Left lobe of liver (tissue), 2 donors: ENCODE measurements around the gene KCNAB2. TPM values are rescaled to one million over a fixed set of nuclear protein-coding genes. Genes with fewer than 3 reads are reported as not detected.

ENCODE experiments used
- ATAC-seq: fragments of 200-7000 bp; cut with Tn5 transposase; one replicate; pipeline ENCODE4 v1.9.1; 2020; ENCODE audit warnings: mild to moderate bottlenecking, moderate library complexity
- DNase-seq: peaks from one replicate; pipeline ENCODE4 v3.0.0-alpha.2; 2020; ENCODE audit warnings: low spot score
- total RNA-seq: library from RNA; stranded (reverse); gene quantifications from one replicate; pipeline ENCODE4 v1.2.1, GENCODE V29; 2021
- donor health status: DM: no; HTN: no; CAD: no; lungs with moderate emphysema.
- donor health status: DM: no; HTN: yes; CAD: no.

KCNAB2 gene
- total RNA-seq, 1 donor from 2014 or later: 6.9 TPM

DNA sequence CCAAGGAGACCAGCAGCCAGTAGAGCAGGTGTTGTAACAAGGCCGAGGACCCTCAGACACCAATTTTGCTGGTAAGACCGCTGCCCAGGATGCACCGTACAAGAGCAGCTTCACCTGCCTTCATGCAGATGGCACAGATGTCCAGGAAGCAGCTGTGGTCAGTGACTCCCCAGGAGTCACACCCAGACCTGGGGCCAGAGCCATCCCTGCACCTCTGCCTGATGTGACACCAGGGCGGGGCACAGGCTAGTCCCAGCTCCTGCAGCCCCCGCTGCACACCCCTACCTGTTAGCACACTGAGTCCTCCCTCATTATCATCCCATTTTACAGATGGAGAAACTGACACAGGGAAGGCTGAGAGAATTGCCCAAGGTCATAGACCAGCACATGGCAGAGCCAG is 16.3 kb upstream of the KCNAB2 start:
- no peak for ATAC-seq

DNA sequence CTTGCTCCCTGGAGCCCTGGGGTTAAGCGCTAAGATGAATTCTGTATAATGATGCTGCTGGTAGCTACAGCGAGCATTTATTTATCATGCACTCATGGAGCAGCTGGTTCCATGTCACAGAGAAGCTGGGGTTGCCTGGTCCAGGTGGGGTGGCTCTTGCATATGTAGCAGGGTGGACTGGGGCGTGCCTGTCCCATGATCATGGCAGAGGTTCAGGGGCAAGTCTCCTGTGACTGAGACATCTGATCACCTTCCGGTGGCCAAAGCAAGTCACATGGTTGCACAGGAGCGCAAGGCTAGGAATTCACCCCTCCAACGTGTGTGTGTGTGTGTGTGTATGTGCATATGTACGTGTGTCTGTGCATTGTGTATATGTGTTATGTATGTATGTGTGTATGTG is 15.6 kb upstream of the KCNAB2 start:
- ATAC-seq (no peak), DNase-seq (no peak)

More for the DNA sequence above, 16.3 kb upstream of the KCNAB2 start:
- DNase-seq: no peak

DNA sequence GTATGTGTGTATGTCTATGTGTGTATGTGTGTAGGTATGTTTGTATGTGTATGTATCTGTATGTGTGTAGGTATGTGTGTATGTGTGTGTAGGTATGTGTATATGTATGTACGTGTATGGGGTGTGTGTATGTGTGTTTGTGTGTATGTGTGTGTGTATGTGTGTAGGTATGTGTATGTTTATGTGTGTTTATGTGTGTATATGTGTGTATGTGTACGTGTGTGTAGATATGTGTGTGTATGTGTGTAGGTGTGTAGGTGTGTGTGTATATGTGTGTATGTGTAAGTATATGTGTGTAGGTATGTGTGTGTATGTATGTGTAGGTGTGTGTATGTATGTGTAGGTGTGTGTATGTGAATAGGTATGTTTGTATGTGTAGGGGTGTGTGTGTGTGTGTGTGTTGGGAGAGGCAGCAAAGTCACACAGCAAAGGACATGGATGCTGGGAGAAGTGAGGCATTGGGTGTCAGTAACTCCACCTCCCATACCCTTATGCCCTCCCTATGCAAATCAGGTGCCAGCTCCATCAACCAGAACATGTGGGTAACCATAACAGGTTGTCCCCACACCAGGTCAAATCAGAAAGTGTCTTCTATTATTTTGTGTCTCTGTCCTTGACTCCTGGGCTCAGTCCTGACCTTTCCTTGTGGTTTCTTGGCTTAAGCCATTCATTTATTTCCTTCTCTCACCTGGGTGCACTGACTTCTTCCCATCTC is 15.0 kb upstream of the KCNAB2 start:
- ATAC-seq: no peak
- DNase-seq: no peak

DNA sequence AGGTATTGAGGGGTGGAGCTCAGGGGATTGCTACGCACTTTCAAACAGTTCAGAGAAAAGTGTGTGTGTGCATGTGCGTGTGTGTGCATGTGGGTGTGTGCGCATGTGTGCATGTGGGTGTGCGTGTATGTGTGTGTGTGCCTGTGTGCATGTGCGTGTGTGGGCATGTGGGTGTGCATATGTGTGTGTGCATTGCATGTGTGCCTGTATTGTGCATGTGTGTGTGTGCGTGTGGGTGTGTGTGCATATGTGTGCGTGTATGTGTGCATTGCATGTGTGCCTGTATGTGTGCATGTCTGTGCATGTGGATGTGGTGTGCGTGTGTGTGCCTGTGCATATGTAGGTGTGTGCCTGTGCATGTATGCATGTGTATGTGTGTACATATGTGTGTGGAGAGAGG is 12.6 kb upstream of the KCNAB2 start:
- DNase-seq (no peak), ATAC-seq (no peak)

DNA sequence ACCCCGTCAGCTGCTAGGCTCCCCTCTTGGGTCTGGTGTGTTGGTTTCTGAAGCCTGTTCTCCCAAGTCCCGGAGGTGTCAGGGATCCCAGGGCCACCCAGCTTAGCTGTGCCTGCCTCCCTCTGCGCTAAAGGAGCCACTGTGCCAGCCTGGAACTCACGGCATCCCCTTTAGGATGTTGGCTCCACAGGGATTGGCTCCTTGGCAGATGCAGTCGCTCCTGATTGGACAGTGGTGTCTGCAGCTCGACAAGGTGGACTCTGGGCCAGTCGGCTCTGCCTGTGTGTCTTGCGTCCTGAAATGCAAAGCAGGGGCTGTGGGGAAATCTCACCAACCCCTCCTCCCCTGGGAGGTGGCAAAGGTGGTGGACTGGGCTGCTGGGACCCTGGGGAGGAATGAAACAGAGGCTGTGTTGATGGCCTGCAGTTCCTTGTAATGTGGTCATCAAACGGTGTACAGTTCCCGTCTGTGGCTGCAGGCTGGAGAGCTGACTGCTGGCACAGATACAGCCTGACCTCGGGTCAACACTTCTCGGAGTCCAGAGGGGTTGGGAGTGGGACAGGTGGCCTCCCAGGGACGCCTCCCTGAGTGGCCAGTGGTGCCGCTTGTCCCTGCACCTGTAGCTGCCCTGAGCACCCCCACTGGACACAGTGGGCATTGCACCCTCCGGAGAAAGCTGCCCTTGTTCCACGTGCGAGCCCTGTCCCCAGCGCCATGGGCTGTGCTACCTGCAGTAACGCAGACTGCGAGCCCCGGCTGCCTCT is 11.5 kb upstream of the KCNAB2 start:
- ATAC-seq: peak; percentile 88
- DNase-seq: no peak

DNA sequence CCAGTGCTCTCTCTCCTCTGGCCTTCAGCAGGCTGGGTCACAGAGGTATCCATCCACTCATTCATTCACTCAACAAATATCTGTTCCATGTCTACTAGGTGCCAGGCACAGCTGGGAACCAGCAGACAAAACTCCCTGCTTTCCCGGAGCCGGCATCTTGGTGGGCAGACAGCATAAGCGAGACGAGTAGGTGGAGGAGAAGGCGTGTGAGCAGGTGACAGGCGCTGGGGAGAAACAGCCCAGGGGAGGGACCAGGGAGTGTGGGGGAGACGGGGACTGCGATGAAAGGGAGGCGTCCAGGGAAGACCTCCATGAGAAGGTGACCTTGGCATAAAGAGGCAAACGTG is 11.0 kb upstream of the KCNAB2 start:
- ATAC-seq (no peak), DNase-seq (no peak)

DNA sequence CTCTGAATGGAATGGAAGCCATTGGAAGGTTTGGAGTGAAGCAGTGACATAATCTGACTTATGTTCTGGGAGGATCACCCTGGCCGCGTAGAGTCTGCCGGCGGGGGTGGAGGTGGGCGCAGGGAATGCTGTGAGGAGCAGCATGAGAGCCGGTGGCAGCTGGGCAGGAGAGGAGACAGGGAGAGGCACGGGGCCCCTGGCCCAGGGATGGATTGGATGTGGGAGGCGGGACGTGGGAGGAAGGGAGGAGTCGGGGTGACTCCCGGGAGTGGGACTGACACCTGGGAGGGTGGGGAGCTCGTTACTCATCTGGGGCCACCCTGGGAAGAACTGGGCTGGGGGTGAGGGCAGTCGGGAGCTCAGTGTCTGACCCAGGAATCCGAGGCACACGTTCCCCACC is 10.4 kb upstream of the KCNAB2 start:
- DNase-seq: no peak
- no peak for ATAC-seq

DNA sequence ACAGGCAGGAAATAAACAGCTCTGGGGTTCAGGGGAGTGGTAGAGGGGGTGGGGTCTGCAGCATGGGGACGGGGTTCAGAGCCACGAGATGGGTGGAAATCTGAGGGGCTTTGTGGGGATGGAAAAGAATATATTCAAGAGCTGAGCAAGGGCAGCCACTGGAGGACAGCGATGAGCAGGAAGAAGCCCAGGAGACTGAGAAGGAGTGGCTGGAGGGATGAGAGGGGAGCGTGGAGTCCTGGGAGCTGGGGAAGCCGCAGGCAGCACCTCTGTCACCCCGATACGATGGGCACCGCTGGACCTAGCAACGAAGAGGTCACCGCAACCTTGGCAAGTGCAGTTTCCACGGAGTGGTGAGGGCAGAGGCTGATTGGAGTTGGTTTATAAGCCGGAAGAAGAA is 10.0 kb upstream of the KCNAB2 start:
- ATAC-seq (no peak), DNase-seq (no peak)

DNA sequence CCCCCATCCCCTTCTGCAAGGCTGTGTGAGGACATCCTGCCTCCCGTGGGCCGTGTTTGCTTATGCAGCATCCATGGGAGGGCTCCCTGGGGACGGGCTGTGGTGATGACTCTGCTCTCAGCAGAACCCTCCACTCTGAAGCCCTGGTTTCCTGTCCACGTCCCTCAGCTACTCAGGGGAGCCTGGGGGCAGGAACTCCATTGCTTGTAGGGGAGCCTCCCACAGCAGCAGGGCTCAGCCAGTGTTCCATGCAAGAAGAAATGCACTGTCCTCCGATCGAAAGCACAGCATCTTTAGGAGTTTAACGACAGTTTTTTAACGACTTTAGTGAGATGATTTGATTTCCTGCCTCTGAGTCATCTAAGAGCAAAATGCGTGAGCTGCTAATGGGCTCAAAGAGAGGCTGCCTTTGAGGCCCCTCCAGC is 8.3 kb upstream of the KCNAB2 start:
- DNase-seq (no peak), ATAC-seq (no peak)

DNA sequence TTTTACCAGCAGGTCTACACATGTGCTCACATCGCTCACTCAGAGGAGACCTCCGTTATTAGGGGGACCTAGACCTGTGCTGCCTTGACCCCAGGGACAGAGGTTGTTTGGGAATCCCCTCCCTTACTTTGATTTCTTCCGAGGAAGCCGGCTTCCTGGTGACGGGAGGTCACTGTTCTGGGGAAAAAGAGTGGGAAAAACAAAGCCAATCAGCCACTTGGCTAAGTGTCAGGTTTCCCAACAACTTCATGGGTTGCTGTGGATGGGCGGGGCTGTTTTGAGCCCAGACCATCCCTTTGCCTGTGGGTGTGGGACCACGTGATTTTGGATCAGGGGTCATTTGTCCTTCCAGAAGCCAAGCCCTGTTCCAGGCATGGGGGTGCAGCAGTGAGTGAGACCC is 7.1 kb upstream of the KCNAB2 start:
- no peak for DNase-seq

DNA sequence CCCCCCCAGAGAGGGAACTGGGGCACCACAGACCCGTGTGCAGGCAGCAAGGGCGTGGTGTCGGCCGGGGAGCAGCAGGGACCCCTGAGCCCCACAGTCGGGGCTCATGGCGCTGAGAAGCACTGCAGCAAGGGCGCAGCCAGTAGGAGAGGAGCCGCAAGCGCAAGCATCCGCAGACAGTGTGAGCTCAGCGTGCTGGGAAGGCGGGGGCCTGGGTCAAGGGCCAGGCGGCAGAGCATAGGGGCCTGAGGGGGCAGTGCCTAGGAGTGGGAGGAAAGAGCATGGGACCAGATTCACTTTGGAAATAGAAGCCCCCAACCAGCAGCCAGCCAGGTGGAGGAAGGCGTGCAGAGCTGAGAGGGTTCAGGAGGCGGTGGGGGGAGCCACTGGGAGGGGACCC is 6.7 kb upstream of the KCNAB2 start:
- ATAC-seq (no peak), DNase-seq (no peak)

More for the DNA sequence above, 7.1 kb upstream of the KCNAB2 start:
- no peak for ATAC-seq

DNA sequence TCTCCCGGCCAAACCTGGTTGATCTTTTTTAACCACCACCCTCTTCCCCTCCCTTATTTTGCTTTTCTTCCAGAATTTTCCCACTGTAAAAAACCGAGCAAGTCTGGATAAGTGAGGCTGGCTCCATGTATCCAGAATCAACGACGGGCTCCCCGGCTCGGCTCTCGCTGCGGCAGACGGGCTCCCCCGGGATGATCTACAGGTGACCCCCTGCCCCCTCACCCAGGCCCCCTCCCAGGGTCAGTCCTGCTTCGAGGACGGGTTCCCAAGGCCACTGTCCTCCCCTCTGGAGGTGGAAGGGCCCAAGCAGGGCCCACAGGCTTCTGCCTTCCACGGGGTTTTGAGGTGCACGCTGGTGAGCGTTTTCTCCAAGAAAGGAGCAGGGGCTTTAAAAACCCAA is 5.2 kb upstream of the KCNAB2 start:
- ATAC-seq (no peak), DNase-seq (no peak)

DNA sequence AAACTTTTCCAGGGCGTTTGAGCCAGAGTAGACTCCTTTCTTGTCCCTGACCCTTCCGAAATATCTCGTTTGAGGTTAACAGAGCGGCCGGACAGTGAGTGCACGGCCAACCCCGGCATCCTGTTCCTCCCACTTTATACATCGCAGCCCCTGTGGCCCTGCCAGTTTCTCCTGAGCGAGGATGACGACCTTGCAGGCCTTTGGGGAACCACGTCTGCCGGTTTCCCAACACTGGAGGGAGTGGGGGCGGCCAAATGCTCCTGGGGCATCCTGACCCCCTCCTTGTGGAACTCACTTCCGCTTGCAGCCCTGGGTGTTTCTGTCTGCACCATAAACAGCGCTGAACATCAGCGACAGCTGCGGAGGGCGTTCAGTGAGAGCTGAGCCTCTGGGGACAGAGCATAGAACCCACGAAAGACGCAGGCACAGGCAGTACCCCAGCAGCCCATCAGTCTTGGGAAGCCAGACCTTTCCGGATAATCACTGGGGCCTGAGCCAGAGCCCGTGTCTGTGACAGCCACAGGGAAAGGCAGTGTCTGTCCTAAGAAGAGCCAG is 4.8 kb upstream of the KCNAB2 start:
- no peak for ATAC-seq

DNA sequence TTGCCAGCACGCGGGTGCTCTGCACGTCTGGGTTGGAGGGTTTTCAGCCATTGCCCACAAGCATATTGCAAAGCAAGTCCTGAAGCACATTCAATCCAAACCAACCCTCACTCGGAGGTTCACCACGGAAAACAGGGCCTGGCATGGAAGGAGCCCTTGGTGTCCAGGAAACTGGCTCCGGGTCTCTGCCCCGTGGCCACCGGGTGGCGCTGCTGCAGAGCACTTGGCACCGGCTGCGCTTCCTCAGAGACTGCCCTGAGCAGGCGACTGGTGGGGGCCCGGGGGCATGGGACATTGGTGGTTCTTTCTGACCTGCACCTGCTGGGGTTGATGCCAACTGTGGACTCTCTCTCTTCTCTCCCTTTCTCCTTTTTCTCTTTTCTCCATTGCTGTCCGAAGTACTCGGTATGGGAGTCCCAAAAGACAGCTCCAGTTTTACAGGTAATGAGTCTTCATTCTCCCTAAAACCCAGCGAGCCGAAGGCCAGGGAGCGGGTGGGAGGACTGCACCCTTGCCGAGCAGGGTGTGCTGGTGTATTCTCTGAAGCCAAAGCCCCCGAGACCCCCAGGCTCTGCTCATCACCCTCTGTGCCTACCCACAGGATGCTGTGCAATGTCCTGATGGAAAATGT is 4.1 kb upstream of the KCNAB2 start:
- ATAC-seq: peak; percentile 62

More for the DNA sequence above, 4.8 kb upstream of the KCNAB2 start:
- DNase-seq: no peak

DNA sequence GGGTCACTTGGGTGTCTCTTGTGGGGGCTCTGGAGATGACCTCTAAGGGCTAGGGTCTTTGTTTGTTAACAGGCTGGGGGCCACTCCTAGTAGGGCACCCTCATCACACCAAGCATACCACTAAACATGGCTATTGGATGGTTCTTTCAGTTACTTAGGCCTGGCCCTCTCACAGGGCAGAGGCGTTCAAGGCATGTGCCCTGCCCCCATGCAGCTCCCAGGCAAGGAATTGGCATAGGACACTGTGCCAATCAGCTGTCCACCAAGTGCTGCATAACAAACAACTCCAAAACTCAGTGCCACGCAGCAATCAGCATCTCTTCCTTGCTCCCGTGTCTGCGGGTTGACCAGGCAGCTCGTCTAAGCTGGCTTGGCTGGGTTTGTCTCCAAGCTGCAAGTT is 2.1 kb upstream of the KCNAB2 start:
- DNase-seq (no peak), ATAC-seq (no peak)

More for the DNA sequence above, 4.1 kb upstream of the KCNAB2 start:
- no peak for DNase-seq

DNA sequence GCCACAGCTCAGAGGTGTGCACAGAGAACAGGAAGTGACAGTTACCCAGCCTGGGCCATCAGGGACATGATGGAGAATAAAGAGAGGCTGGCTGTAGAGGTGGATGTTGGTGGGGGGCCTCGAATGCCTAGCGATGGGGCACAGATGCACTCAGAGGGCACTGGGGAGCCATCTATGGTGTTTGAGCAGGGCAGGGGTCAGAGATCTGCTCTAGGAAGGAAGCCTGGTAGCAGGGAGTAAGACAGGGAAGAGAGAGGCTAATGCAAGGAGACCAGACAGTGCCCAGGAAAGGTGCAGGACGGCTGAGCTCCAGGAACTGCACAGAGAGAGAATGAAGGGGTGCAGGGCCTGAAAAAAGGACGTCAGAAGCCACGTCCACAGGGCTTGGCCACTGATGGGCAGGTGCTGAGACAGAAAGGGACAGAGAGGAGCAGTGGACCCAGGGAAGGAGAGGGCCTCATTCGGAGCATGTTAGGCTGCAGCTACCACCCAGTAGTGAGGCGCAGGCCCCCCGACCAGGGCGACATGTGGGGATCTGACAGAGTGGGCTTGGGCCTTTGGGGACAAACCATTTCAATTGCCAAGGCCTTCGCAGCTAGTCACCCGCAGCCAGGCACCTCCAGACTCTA is 1.1 kb upstream of the KCNAB2 start:
- DNase-seq: no peak
- no peak for ATAC-seq

DNA sequence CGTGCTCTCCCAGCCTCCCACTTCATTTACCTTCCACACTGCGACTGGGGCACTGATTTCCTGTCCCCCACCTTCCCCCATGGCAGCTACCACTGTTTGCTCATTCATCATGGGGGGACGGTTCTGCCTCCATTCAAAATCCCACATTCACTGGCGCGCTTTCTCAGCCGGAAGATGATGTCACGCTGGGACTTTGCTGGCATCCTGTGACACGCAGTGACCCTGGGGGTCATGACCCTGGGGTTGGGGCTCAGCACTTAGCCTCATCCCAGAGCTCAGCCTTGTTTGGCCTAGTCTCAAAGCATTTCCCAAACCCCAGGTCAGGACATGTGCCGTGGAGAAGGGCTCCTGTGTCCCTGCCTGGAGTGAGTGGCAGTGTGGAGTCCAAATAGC is 582 bp upstream of the KCNAB2 start:
- DNase-seq (no peak), ATAC-seq (no peak)

DNA sequence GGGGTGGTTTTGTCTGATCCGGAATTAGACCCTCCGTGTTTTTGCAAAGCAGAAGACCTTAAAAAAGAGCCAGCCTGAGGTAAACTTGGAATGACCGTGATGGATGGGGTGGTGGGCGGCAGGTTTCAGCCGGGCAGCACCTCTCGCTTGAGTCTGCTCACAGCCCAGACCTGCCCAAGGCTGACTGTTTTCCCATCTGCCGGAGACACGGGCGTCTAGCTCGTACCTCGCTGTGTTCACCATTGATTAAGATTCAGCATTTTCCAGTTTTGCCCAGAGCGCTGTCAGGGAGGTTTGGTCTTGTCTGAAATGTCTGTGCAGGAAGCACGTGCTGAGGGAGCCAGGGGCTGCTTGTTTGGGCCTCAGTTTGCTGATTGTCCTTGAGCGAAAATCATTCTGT is 591 bp downstream of the KCNAB2 start:
- DNase-seq (no peak), ATAC-seq (no peak)

DNA sequence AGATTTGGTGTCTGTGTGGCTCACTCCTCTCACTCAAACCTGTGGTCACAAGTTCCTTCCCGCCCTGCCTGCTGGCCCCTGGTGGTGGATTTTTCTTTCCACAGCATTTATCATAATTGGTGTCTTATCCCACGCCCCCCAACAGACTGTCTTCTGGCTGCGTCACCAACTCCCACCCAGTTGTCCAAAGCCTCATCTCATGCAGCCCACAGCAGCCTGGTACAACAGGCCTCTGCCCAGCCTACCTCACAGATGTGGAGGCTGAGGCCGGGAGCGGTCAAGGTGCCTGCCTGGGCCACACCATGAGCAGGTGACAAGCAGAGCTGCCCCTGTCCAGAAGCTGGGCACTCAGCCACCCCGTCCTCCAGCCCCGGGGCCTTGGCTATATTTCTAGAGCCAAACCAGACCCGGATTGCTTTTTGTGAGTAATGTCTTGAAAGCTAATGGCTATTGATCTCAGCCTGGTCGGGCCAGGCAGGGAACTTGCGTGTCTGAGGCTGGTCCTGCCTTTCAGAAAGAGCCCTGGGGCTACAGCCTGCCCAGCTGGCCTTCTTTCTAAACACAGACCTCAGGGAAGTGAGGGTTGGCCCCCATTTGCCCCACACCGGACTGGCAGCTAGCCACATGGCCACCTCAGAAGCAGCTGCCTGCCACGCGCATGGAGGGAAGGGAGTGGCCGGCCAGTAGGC is 2.6 kb downstream of the KCNAB2 start:
- ATAC-seq (no peak), DNase-seq (no peak)

DNA sequence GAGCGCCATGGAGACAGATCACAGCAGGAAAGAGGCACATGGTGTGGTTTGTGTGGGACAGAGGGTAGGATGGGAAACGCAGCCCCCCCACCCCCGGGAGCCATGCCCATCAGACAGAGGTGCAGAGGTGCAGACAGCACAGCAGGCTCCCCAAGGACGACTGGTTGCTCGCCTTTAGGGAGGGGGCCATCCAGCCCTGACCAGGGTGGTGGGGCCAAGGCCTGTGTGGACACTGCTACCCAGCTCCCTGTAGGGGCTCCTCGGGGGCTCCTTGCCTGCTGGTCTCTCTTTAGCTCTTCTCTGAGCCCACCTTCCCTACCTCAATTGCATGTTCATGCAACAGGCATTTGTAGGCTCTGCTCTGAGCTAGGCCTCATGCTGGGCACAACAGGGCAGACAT is 3.7 kb downstream of the KCNAB2 start:
- DNase-seq (no peak), ATAC-seq (no peak)

DNA sequence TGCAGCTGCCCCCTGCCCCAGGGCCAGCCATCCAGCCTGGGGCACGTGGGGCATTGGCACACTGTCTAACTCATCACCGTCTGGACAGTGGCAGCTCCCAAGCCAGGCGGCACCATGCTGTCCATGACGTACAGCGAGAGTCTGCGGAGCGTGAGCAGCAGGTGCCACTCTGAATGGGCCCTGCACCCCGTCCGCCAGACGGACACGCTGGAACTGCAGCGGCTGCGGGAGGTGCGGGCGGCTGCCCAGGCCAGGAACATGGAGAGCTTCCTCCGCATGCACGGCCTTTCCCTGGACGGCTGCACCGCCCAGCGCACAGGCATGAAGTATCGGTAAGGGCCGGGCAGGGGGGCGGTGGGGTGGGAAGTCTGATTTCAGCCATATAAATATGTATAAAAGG is 5.7 kb downstream of the KCNAB2 start:
- DNase-seq (no peak), ATAC-seq (no peak)
